ENCODE data around the gene PTPRK.

- TF ChIP-seq CTCF (IDR thresholded peaks at IDR 0.05) (no peak), ZFX (IDR thresholded peaks at IDR 0.05; ENCODE audit: borderline replicate concordance) (no peak)
These were observed 45.5 kb downstream of the PTPRK start for GRCh38 chr6:128474933-128475332.

Measured in 22Rv1 (cell line).